ENCODE data around the gene UBE2G2.

DNA sequence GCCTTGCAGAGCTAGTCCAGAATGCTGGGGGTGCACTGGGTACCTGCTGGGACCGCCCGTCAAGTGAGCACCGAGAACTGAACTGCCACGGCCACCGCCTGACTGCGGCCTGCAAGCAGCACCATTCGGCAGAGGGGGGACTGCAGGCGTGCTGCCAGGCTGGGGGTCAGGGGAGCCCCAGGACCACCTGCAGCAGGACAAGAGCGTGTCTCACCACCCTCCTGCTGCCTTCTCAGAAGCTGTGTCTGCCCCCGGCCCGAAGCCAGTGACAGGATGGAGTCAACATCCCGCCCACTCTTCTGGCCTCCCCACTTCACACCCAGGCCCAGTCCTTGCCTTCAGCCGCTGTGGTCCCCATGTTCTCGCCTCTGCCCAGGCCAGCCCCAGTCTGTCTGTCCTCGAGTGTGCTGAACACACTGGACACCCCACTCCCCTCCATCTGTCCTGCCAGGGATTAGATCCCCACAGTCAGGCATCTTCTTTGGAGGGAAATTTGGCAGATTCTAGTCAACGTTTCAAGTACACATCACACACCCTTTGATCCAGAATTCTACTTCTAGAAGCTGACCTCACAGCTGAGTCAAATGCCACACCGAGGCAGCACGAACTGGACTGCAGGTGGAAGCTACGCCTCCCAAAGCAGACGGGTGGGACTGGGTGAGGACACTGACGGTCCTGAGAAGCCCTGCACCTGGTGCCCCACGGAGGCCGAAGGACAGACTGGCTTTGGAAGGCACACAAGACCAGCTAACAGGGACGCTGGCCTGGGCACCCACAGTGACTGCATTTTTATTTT, 45.8 kb upstream of the UBE2G2 start:
- TF ChIP-seq, protein P1, sequence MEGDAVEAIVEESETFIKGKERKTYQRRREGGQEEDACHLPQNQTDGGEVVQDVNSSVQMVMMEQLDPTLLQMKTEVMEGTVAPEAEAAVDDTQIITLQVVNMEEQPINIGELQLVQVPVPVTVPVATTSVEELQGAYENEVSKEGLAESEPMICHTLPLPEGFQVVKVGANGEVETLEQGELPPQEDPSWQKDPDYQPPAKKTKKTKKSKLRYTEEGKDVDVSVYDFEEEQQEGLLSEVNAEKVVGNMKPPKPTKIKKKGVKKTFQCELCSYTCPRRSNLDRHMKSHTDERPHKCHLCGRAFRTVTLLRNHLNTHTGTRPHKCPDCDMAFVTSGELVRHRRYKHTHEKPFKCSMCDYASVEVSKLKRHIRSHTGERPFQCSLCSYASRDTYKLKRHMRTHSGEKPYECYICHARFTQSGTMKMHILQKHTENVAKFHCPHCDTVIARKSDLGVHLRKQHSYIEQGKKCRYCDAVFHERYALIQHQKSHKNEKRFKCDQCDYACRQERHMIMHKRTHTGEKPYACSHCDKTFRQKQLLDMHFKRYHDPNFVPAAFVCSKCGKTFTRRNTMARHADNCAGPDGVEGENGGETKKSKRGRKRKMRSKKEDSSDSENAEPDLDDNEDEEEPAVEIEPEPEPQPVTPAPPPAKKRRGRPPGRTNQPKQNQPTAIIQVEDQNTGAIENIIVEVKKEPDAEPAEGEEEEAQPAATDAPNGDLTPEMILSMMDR (IDR thresholded peaks at IDR 0.05; ENCODE audit: insufficient read depth, low read length), result no peak
- TF ChIP-seq POLR2AphosphoS5 (IDR thresholded peaks at IDR 0.05; ENCODE audit: low read depth), result peak; percentile 22; the same call in 1 of the 2 replicates
- no peak for TF ChIP-seq GABPA (IDR thresholded peaks at IDR 0.05; ENCODE audit: low read depth)
- TF ChIP-seq, protein P2, sequence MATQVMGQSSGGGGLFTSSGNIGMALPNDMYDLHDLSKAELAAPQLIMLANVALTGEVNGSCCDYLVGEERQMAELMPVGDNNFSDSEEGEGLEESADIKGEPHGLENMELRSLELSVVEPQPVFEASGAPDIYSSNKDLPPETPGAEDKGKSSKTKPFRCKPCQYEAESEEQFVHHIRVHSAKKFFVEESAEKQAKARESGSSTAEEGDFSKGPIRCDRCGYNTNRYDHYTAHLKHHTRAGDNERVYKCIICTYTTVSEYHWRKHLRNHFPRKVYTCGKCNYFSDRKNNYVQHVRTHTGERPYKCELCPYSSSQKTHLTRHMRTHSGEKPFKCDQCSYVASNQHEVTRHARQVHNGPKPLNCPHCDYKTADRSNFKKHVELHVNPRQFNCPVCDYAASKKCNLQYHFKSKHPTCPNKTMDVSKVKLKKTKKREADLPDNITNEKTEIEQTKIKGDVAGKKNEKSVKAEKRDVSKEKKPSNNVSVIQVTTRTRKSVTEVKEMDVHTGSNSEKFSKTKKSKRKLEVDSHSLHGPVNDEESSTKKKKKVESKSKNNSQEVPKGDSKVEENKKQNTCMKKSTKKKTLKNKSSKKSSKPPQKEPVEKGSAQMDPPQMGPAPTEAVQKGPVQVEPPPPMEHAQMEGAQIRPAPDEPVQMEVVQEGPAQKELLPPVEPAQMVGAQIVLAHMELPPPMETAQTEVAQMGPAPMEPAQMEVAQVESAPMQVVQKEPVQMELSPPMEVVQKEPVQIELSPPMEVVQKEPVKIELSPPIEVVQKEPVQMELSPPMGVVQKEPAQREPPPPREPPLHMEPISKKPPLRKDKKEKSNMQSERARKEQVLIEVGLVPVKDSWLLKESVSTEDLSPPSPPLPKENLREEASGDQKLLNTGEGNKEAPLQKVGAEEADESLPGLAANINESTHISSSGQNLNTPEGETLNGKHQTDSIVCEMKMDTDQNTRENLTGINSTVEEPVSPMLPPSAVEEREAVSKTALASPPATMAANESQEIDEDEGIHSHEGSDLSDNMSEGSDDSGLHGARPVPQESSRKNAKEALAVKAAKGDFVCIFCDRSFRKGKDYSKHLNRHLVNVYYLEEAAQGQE (IDR thresholded peaks at IDR 0.05; ENCODE audit: insufficient replicate concordance, low read depth), result no peak
